Measurements from ENCODE around the gene HBE1. TPM values are rescaled to one million over a fixed set of nuclear protein-coding genes. Genes with fewer than 3 reads are reported as not detected.

The HBE1 gene
- total and polyA plus RNA-seq, 12 donors: not detected

DNA sequence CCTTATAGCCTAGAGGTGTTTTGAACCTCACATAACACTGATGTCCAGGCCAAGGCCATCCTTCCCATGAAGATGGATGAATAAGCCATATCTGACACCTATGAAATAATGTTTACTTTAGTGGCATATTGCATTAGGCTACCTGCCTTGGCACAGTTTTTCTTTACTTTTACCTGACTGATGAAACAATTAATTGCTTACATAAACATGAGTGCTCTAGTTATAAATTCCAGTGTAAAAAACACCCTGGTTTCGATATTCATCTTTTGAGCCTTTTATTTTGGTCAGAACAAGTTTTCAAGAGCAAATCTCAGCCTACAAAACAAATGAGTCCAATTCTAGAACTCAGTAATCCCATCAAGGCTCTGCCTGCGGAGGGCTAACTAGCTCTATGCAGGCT, 7.0 kb upstream of the HBE1 start:
- Histone ChIP-seq H3K4me1 (no peaks in the 10 kb centered on the region), H3K27ac (no peak overlapping the region), H3K4me3 (no peak overlapping the region), H3K9me3 (no peaks in the 10 kb centered on the region), H3K36me3 (no peaks in the 10 kb centered on the region), H3K27me3 (peaks cover 0 to 2% (median 0%) of the 10 kb centered on the region in 7 donors)
- TF ChIP-seq, protein P1, sequence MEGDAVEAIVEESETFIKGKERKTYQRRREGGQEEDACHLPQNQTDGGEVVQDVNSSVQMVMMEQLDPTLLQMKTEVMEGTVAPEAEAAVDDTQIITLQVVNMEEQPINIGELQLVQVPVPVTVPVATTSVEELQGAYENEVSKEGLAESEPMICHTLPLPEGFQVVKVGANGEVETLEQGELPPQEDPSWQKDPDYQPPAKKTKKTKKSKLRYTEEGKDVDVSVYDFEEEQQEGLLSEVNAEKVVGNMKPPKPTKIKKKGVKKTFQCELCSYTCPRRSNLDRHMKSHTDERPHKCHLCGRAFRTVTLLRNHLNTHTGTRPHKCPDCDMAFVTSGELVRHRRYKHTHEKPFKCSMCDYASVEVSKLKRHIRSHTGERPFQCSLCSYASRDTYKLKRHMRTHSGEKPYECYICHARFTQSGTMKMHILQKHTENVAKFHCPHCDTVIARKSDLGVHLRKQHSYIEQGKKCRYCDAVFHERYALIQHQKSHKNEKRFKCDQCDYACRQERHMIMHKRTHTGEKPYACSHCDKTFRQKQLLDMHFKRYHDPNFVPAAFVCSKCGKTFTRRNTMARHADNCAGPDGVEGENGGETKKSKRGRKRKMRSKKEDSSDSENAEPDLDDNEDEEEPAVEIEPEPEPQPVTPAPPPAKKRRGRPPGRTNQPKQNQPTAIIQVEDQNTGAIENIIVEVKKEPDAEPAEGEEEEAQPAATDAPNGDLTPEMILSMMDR (IDR thresholded peaks at IDR 0.05): no peak
- DNase-seq (no peak), ATAC-seq (no peak)
- intact Hi-C loops (cut with DNase I): no loop called here
- 74 to 77% methylated on average over 2 of the region's 2 CpGs for WGBS, 2 donors

DNA sequence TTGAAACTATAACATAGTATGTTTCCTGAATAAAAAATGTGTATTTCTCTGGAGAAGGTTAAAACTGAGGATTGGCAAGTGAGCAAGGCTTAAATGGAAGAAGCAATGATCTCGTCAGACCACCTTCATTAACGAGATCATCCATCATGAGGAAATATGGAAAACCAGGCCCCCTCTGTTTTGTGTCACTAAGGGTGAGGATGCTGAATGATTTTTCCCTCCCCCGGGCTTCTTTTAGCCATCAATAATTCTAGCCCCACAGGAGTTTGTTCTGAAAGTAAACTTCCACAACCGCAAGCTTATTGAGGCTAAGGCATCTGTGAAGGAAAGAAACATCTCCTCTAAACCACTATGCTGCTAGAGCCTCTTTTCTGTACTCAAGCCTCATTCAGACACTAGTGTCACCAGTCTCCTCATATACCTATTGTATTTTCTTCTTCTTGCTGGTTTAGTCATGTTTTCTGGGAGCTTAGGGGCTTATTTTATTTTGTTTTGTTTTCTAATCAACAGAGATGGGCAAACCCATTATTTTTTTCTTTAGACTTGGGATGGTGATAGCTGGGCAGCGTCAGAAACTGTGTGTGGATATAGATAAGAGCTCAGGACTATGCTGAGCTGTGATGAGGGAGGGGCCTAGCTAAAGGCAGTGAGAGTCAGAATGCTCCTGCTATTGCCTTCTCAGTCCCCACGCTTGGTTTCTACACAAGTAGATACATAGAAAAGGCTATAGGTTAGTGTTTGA, 5.8 kb upstream of the HBE1 start:
- H3K4me3 ChIP-seq: no peak overlapping the region
- no peaks in the 10 kb centered on the region for H3K9me3 ChIP-seq
- H3K36me3 ChIP-seq: no peaks in the 10 kb centered on the region
- TF ChIP-seq, protein P1 (IDR thresholded peaks at IDR 0.05): no peak
- H3K27me3 ChIP-seq: peaks cover 0 to 2% (median 0%) of the 10 kb centered on the region in 7 donors
- DNase-seq: no peak
- ATAC-seq: no peak
- WGBS, 2 donors: 55 to 56% methylated on average over 6 of the region's 6 CpGs
- no peaks in the 10 kb centered on the region for H3K4me1 ChIP-seq
- no peak overlapping the region for H3K27ac ChIP-seq
- intact Hi-C loops (cut with DNase I): no loop called here

GRCh38 chr11:5274395-5274794, 4.7 kb upstream of the HBE1 start:
- no peak overlapping the region for H3K4me3 ChIP-seq
- 66 to 67% methylated on average over 5 of the region's 5 CpGs for WGBS, 2 donors
- H3K4me1 ChIP-seq: no peaks in the 10 kb centered on the region
- no peaks in the 10 kb centered on the region for H3K9me3 ChIP-seq
- H3K27me3 ChIP-seq: peaks cover 0 to 2% (median 0%) of the 10 kb centered on the region in 7 donors
- no peaks in the 10 kb centered on the region for H3K36me3 ChIP-seq
- H3K27ac ChIP-seq: no peak overlapping the region
- intact Hi-C loops (cut with DNase I): no loop called here
- ATAC-seq (no peak), DNase-seq (no peak)
- TF ChIP-seq, protein P1 (IDR thresholded peaks at IDR 0.05): no peak

DNA sequence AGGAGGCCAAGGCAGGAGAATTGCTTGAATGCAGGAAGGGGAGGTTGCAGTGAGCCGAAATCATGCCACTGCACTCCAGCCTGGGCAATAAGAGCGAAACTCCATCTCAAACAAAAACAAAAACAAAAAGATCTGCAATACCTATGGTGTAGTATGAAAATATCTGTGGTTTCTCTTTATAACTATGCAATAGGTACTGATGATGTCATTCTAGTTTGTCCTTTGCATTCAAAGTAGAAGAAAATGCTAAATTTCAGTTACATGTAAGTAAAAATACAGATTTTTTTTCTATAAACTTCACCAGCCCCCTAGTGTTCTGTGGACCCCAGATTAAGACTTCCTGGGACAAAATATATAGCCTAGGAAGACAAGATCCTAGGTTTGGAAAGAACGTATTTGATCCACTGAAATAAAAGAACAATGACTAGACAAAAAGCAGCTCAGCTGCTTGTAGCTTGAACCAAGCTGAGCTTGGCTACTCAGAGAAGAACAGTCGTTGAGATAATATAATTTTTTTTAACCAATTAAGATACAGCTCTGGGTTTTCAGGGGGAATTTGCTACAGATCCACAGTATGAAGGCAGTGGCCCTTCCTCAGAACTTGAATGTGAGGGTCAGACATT, 2.8 kb upstream of the HBE1 start:
- 65 to 77% methylated on average over 4 of the region's 4 CpGs for WGBS, 2 donors
- H3K27me3 ChIP-seq: peaks cover 0 to 2% (median 0%) of the 10 kb centered on the region in 7 donors
- intact Hi-C loops (cut with DNase I): no loop called here
- no peak overlapping the region for H3K4me3 ChIP-seq
- no peak for DNase-seq
- no peak for ATAC-seq
- H3K4me1 ChIP-seq: no peaks in the 10 kb centered on the region
- no peaks in the 10 kb centered on the region for H3K36me3 ChIP-seq
- no peaks in the 10 kb centered on the region for H3K9me3 ChIP-seq
- H3K27ac ChIP-seq: no peak overlapping the region
- TF ChIP-seq, protein P1 (IDR thresholded peaks at IDR 0.05): no peak
